Skeletal muscle satellite cell (primary cell): ENCODE results near the gene FBXO28. TPM values are rescaled to one million over a fixed set of nuclear protein-coding genes. Genes with fewer than 3 reads are reported as not detected.
"Not testable (repeated sequence)": the region's sequence is repeated elsewhere in the genome, so short reads cannot be mapped to it uniquely, and the experiment has no call there.

ENCODE experiments used
- H3K27me3 ChIP-seq: 2 replicates; pipeline ENCODE4 v1.7.0; 2013; ENCODE audit warnings: low read length; ENCODE audit not compliant: control insufficient read depth, insufficient read depth
- H3K36me3 ChIP-seq: 2 replicates; pipeline ENCODE4 v1.7.0; 2013; ENCODE audit warnings: mild to moderate bottlenecking, control low read depth, low read length; ENCODE audit not compliant: insufficient read depth
- H3K4me1 ChIP-seq: 2 replicates; pipeline ENCODE4 v1.7.0; 2013; ENCODE audit warnings: low read length; ENCODE audit not compliant: control insufficient read depth, insufficient read depth
- H3K4me2 ChIP-seq: 2 replicates; pipeline ENCODE4 v1.7.0; 2013; ENCODE audit warnings: mild to moderate bottlenecking, low read length
- H3K4me3 ChIP-seq: 2 replicates; pipeline ENCODE4 v1.7.0; 2013; ENCODE audit warnings: low read length
- H3K9ac ChIP-seq: 2 replicates; pipeline ENCODE4 v1.7.0; 2013; ENCODE audit warnings: mild to moderate bottlenecking, low read depth, low read length, moderate library complexity
- H3K9me3 ChIP-seq: replicated peaks from 2 replicates; pipeline ENCODE4 v1.7.0; 2013; ENCODE audit warnings: mild to moderate bottlenecking, control low read depth, low read length
- total RNA-seq: library from RNA; depleted of rRNA; stranded (reverse); fragments of >200 nt; gene quantifications from 2 replicates; pipeline ENCODE4 v1.2.3, GENCODE V29; 2012; rRNA removed

The FBXO28 gene, protein sequence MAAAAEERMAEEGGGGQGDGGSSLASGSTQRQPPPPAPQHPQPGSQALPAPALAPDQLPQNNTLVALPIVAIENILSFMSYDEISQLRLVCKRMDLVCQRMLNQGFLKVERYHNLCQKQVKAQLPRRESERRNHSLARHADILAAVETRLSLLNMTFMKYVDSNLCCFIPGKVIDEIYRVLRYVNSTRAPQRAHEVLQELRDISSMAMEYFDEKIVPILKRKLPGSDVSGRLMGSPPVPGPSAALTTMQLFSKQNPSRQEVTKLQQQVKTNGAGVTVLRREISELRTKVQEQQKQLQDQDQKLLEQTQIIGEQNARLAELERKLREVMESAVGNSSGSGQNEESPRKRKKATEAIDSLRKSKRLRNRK
- 29.7 and 34.7 TPM in 2 replicates for total RNA-seq

DNA sequence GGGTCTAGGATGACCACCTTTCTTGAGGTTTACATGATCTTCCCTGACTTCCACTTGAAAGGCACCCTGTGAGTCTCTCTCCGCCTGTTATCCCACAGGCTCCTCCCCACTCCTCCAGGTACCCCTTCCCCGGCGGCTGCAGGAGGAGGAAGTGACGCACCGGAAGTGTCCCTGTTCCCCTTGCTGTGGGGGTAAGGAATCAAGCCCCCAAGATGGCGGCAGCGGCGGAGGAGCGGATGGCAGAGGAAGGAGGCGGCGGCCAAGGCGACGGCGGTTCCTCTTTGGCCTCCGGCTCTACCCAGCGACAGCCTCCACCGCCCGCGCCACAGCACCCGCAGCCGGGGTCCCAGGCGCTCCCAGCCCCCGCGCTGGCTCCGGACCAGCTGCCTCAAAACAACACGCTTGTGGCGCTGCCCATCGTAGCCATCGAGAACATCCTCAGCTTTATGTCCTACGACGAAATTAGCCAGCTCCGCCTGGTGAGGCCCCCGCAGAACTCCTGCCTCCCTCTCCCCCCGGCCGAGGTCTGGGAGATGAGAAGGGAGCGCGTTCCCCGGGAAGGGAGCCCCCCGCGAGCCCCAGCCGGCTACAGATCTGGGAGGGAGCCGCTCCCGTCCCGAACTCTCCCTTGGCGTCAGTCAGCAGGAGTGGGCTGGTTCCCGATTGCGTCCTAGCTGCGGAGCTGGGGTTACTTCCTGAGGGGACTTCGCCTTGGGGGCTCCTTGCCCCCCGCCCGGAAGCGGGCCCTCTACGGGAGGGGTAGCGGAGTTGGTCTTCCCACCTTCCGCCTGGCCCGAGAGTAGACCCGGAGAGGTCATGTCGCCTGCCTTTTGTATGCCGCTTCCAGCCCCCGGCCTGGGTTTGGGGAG lies at the start of gene FBXO28:
Gene FBXO28, plus strand, starts transcription at position 194 of the 869 bp plus-strand sequence. Its CDS starts 19 bp downstream, at position 213.
- H3K9ac ChIP-seq = peak within 1 kb of the TSS; percentile 98
- no peaks in the 10 kb centered on the region for H3K9me3 ChIP-seq
- H3K27me3 ChIP-seq = peaks cover 4% of the 10 kb centered on the region
- peak within 1 kb of the TSS; percentile 79 for H3K4me2 ChIP-seq
- no peaks in the 10 kb centered on the region for H3K36me3 ChIP-seq
- peaks cover 17% of the 10 kb centered on the region for H3K4me1 ChIP-seq
- peak within 1 kb of the TSS; percentile 97 for H3K4me3 ChIP-seq

DNA sequence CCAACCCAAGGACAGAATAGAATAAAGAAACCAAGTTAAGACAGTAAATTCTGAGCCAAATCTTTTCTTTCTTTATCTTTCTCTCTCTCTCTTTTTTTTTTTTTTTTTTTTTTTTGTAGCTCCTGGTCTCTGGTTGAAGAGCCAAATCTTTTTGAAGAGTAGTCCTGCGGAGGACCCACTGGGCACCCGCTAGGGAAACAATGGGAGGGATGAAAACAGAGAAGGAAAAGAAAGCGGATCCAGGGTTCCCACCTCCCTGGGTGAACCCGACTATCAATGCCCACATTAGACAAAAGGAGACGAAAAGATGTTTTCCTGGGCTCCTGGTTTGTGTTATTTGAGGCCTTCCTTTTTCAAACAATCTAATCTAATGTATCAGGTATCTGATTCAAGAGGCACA lies 49.8 kb upstream of the FBXO28 start:
- Histone ChIP-seq H3K4me1 (peaks cover 31% of the 10 kb centered on the region), H3K27me3 (no peaks in the 10 kb centered on the region), H3K9ac (no peak overlapping the region), H3K9me3 (no peaks in the 10 kb centered on the region), H3K36me3 (no peaks in the 10 kb centered on the region), H3K4me3 (no peak overlapping the region), H3K4me2 (no peak overlapping the region)

DNA sequence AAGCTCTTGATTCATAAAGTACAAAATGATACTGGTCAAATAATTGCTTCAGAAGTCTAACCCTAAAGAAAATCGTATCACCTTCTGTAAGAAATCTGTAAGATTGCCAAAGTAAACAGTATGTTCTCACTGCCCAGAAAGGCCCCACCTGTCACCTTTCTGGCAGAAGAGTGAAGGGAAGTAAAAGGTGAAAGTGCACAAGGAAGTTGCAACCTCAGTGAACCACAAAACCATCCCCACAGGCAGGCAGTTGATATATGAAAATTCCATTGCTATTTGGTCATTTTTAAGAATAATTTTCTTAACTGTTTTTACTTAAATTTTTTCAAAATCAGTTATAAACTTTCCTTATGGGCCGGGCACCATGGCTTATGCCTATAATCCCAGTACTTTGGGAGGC lies 48.5 kb upstream of the FBXO28 start:
- Histone ChIP-seq H3K9me3 (no peaks in the 10 kb centered on the region), H3K27me3 (no peaks in the 10 kb centered on the region), H3K4me1 (peaks cover 31% of the 10 kb centered on the region), H3K4me2 (no peak overlapping the region), H3K4me3 (no peak overlapping the region), H3K36me3 (no peaks in the 10 kb centered on the region), H3K9ac (no peak overlapping the region)

DNA sequence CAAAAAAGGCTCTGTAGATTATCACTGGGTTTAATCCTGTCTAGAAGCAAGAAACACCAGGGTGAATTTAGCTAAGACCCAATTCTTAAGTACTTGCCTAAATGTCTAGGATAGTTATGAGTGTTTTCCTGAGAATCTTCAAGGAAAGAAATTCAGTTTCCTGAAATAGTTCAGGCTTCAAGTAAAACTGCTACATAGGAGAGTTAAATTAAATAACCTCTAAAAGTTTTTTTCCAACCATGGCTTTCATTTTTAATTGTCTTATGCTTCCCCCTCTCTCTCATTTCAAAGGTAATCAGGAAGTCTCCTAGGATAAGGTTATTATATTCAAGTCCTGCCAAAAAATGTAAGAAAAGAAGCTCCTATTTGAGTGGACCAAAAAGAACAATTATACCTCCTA lies 46.7 kb upstream of the FBXO28 start:
- Histone ChIP-seq H3K4me1 (peaks cover 31% of the 10 kb centered on the region), H3K9me3 (no peaks in the 10 kb centered on the region), H3K4me2 (peak overlapping the region; percentile 7), H3K27me3 (no peaks in the 10 kb centered on the region), H3K4me3 (no peak overlapping the region), H3K36me3 (no peaks in the 10 kb centered on the region), H3K9ac (no peak overlapping the region)

DNA sequence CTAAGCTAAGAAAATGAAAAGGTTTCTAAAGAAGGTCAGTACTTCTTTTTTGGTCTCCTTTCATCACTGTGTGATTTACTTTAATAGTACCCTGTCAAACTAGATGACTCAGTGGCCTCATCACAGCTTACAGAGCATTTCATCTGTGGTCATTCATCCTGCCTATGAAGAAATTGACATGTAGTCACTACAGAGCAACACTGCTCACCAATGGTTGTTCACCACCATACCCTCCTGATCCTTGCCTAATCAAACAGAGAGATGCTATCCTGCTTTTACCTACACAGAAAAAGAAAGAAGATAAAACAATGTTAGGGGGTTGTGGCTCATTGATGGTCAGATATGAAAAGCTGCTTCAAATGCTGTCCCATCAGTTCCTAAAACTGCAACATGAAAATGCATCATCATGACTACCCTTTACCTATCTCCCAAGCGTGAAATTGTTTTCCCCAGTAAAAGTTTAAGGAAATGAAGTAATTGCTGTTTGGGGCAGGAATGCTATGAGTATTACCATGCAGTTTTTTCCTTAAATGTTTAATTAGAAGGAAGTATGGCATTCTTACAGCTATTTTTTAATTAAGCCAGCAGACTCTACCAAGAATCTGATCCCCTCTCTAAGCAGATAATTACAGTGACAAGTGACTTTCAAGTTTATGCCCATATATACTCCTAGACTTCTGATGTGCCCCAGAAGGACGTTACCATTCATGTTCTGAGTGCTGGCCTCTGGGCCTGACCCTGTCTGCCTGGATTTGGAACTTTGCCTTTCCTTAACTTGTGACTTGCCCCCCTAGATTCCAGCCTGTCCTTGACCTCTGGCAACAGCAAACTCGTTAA lies 46.1 kb upstream of the FBXO28 start:
- peaks cover 31% of the 10 kb centered on the region for H3K4me1 ChIP-seq
- no peak overlapping the region for H3K4me3 ChIP-seq
- H3K27me3 ChIP-seq = no peaks in the 10 kb centered on the region
- H3K9ac ChIP-seq = no peak overlapping the region
- H3K4me2 ChIP-seq = peak overlapping the region; percentile 7
- no peaks in the 10 kb centered on the region for H3K9me3 ChIP-seq
- H3K36me3 ChIP-seq = no peaks in the 10 kb centered on the region

DNA sequence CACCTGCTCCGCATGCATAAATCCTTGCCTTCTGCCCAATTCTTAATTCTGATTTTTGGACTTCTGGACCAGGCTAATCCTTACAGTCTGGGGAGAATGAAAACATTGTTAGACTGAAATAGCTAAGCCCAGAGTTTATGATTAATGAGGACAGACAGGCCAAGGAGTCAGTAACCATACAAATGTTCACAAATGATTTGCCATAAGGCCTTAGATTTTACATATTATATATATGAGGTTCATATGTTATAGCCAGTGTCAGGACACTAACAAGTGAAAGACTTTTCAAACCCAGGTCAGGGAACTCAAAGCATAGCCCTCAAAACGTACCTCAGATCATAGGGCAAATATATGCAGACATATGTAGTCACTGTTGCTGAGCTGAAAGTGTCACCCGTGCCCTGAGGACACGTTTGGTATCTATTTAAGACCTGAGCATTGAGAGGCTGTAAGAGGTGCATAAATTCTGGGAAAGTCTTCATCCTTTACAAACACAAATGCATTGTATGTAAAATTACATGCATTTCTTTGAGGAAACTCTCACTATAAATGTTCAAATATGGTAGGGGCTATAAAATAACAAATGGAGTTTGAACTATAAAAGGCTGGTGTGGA lies 45.3 kb upstream of the FBXO28 start:
- Histone ChIP-seq H3K4me1 (peaks cover 31% of the 10 kb centered on the region), H3K36me3 (no peaks in the 10 kb centered on the region), H3K4me2 (no peak overlapping the region), H3K9me3 (no peaks in the 10 kb centered on the region), H3K4me3 (no peak overlapping the region), H3K9ac (no peak overlapping the region), H3K27me3 (no peaks in the 10 kb centered on the region)

DNA sequence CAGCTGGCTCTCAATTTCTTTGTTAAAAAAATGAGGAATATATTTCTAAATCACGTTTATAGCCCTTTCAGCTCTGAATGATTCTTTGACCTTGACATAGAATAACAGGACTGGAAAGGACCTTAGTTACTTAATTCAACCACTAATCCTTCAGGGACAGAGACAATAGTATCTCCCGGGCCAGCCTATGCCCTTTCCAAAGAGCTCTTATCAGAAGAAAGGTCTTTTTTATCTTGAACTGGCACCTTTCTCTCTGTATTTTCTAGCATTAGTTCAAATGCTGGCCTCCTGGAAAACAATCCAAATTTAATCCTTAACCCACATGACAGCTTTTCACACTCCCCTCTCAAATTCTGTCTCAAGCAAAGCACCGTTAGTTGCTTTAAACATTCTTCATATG lies 44.8 kb upstream of the FBXO28 start:
- H3K4me3 ChIP-seq = no peak overlapping the region
- no peaks in the 10 kb centered on the region for H3K9me3 ChIP-seq
- no peak overlapping the region for H3K9ac ChIP-seq
- H3K4me2 ChIP-seq = no peak overlapping the region
- no peaks in the 10 kb centered on the region for H3K36me3 ChIP-seq
- H3K27me3 ChIP-seq = no peaks in the 10 kb centered on the region
- peaks cover 31% of the 10 kb centered on the region for H3K4me1 ChIP-seq

DNA sequence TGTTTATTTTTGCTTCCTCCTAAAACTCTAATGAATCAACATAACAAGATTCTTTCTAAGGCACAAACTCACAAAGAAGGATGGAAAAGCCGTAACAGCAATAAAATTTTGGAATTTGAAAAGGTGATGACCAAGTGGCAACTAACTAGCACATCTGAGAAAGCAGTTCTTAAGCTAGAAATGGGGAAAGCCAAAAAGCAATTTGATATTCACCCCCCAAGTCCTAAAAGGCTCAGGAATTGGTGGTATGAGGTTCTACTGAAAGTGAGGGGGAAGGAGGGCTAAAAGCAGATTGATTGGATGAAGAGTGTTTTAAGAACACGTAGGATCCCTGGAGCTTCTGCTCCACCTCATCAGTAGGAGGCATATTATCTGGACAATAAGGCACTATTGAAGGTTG lies 43.4 kb upstream of the FBXO28 start:
- Histone ChIP-seq H3K4me3 (no peak overlapping the region), H3K9me3 (no peaks in the 10 kb centered on the region), H3K4me1 (peaks cover 19% of the 10 kb centered on the region), H3K4me2 (no peak overlapping the region), H3K27me3 (no peaks in the 10 kb centered on the region), H3K36me3 (no peaks in the 10 kb centered on the region), H3K9ac (no peak overlapping the region)

DNA sequence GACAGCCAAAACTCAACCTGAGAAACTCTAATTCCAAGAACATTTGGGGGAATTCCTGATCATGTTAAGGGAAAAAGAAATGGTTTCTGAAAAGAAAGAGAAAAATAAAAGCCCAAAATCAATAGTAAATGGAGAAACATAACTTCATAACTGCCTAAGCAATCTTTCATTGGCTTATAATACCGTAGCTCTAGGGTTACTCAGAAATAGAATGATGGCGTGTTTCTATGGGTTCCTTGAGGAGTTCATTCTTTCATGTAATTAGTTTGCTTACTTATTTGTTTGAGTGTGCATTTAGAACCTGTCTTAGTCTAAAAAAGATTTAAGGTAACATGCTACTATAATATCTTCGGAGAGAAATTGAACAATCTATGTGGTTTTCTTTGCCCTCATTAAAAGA lies 37.5 kb upstream of the FBXO28 start:
- peaks cover 8% of the 10 kb centered on the region for H3K4me1 ChIP-seq
- H3K4me3 ChIP-seq = no peak overlapping the region

DNA sequence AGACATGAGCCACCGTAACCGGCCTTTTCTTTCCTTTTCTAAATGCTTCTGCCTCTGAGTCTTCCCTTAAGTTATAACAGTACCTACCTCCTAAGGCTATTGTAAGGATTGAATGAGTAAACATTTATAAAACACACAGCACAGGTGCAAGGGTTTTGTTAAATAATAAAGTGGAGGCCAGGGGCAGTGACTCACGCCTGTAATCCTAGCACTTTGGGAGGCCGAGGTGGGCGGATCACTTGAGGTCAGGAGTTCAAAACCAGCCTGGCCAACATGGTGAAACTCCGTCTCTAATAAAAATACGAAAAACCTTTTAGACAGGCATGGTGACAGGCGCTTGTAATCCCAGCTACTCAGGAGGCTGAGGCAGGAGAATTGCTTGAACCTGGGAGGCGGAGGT lies 34.3 kb upstream of the FBXO28 start:
- not testable (repeated sequence) for H3K9me3 ChIP-seq, H3K9ac ChIP-seq, H3K4me3 ChIP-seq, H3K4me2 ChIP-seq, H3K36me3 ChIP-seq, H3K4me1 ChIP-seq, H3K27me3 ChIP-seq

More for the DNA sequence above, 37.5 kb upstream of the FBXO28 start:
- Histone ChIP-seq H3K9ac (no peak overlapping the region), H3K9me3 (no peaks in the 10 kb centered on the region), H3K36me3 (no peaks in the 10 kb centered on the region), H3K4me2 (no peak overlapping the region), H3K27me3 (no peaks in the 10 kb centered on the region)
